Right hindlimb (tissue), 1 donor: ENCODE results near the gene BOLA1.

Experiments
- DNase-seq: peaks from one replicate; pipeline ENCODE4 v3.0.0-alpha.2; 2018

BOLA1 gene

DNA sequence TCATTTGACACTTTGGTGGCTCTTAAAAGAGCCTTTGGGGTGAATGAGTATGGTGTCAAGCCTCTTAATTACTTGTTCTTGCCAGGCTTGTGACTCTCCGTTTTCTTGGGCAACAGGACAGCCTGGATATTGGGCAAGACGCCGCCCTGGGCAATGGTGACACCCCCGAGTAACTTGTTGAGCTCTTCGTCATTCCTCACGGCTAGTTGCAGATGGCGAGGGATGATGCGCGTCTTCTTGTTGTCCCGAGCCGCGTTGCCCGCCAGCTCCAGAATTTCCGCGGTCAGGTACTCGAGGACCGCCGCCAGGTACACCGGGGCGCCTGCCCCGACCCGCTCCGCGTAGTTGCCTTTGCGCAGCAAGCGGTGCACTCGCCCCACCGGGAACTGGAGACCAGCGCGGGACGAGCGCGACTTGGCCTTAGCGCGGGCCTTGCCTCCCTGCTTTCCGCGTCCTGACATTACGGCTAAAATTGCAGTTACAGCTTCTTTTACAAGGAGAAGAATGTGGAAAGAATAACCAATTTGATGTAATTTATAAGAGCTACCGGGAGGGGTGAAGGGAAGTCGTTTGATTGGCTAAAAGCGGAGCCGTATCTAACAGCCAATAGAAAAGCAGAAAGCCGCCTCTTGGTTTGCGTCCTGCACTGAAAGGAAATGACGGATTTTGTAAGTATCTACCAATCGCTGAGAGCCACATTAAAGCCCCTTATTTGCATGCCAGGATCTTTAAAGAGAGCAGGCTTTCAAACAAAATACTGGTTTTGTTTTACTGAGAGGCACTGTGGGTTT, 11.7 kb upstream of the BOLA1 start:
- peak; percentile 92 for DNase-seq

DNA sequence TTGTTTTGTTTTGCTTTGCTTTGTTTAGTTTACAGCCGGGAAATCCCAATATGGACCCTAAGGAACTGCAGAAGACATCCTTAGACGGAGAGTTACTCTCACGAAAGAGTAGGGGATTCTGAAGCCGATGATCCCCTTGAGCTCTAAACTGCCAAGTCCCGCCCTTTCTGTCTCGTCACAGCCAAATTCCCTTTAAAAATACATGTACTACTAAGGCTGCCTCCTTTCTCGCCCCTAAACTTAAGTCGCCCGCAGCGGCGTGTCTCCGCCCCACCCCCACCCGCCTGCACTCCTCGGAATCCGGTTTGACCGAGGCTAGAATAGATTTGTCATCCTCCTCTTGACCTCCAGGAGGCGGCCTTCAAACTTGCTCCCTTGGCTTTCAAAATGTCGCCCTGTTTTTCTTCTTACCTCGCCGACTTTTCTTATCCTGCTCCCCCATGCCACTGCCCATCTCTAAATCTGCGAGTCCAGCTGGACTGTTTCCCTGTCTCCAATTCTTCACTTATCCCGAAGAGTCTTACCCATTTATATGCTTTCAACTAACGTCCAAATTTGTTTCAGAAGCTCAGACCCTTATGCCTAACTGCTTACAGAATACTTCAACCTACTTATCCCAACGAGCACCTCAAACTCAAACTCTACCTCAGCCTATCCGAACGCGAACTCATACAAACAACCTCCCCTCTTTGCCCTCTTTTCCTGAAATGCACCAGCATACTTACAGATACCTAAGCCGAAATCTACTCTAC, 10.9 kb upstream of the BOLA1 start:
- peak; percentile 93 for DNase-seq

DNA sequence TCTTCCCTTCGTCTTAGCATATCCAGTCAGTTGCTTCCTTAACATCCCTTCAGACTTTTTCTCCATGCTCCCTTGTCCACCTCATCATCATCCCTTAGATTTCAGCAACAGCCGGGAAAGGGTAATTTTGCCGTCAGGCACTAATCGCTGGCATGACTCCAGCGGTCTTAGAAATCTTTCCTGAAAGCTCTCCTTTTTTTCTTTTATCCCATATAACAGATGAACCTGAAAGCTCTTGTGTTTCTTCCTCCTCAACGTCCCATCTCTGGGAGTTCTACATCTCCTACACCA, 10.4 kb upstream of the BOLA1 start:
- peak; percentile 56 for DNase-seq

DNA sequence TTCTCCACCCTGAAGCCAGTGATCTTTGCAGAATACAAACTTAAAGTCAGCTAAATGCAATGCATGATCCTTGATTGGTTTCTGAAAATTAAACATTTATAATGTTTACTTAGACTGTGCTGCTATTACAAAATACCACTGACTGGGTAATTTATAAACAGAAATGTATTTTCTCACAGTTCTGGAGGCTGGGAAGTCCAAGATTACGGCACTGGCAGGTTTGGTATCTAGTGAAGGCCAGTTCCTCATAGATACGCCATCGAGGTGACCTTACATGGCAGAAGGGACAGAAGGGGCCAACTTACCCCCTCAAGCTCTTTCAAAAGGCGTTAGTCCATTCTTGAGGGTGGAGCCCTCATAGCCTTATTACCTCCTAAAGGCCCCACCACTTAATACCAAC, 2.8 kb upstream of the BOLA1 start:
- no peak for DNase-seq

DNA sequence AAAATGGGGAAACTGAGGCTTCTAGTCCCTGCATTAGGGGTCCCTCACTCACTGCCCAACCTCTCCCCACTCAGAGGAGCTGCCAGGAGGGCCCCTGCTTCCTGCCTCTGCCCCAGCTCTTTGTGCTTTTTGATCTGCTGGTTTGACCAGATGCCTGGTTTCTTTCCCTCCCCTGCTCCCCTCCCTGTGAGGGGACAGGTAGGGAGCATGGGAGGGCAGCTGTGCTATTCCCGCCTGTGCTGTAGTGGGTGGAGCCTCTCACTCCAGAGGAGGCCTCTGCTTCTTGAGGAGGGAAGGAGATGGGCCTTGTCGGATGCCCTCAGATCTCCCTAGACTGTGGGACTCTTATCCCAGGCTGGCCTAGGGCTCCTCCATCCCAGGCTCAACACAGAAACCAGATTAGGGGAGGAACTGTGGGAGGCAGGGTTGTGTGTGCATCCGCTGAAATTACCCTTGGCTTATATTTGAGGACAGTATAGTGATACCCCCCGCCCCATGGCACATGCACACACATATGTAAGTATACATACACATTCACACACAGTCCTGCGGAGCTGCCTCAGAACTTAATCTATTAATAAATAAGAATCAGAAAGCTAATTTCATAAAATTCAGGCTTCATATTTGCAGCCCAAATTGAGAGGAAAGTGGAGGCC, 4.6 kb downstream of the BOLA1 start:
- no peak for DNase-seq

DNA sequence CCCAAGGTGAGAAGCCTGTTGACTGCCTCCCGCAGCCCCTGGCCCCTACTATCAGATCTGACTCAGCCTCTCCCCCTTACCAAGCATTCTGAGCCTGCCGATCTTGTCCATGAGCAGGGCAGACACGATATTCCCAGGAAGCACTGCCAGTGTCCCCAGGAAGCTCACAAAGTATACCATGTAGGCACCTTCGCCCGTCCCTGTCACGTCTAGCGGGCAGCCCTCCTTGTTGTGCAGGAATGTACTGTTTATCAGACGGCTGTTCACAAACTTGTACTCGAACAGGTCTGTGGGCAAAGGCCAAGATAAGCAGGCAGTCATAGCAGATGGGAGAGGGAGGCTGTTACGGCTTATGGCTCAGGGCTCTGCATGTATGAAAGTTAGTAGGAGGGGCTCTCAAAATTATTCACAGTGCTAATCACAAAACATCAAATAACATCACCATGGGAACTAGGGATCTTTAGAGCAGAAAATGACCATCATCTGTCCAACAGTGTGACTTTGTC, 7.3 kb downstream of the BOLA1 start:
- no peak for DNase-seq

DNA sequence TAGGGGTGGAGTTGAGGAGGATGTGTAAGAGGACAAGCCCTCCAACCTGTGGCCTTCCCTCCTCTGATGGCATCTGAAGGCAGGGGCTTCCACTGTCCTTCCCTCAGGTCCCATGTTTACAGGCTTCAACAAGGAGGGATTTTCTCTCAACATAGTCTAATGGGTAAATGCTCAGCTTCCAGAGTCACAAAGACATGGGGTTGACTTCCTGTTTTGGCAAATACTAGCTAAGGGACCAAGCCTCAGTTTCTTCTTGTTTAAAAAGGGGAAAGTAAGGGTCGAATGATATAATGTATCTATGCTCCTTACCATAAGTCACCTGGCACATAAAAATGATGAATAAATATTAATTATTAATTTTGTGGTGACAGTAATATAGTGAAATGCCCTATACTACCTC, 15.2 kb downstream of the BOLA1 start:
- no peak for DNase-seq

DNA sequence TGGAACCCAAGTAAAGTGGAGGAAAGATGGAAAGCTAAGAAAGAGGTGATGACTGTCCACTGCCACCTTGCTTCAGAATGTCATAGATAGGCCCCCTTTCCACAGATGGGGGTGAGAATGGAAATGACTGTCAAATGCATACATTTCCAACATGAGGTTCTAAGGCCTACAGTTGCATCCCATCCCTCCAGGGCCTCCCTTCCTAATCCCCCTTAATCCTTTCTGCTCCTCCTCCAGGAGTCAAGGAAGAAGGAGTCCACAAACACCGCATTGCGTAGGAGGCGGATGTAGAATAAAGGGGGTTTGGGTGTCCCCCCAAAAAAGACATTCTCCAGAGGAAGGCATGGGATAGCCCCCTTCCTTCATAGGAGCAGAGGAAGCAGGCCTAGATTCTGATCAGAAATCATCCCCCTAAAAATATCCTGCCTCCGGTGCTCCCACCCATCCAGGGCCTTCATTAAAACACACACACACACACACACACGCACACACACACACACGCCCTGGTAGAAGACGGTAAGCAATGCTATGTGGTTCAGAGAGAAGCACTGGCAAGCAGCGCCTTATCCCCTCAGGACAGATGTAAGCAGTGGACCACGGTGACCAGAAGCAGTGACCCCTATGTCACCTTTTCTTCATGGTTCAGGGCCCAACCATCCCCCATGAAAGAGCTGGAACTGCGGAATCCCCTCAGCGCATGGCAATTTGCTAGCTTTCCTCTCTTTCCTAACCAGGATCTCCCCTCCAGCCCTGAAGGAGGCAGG, 16.2 kb downstream of the BOLA1 start:
- DNase-seq: no peak

DNA sequence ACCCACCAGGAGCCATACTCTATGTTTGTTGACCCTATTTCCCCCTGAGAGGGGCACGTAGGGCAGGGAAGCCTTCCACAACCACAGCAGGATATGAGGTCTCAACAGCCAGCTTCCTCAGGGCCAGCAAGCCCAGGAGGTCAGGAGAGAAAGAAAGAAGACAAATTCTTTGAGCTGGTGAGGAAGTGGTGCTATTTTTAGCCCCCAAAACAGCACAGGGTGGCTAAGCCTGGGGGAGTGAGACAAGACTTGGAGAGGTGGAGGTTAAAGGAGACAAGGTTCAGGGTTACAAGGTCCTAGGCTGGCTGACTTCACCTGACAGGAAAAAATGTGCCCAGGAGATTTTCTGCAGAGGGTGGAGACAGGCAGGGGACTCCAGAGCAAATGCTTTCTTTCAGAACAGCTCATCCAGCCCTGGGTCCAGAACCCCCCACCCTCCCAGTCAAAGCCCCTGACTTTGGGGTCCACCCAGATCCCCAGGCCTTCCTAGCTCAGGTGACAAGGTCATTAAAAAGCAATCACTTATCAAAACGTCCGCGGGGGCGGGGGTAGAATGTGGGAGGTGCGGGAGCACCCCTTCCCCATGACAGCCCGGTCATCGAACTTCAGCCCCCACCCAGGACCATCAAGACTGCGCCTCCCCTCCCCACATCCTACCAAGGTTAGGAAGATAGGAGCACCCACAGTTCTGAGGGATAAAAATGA, 17.0 kb downstream of the BOLA1 start:
- DNase-seq: no peak

DNA sequence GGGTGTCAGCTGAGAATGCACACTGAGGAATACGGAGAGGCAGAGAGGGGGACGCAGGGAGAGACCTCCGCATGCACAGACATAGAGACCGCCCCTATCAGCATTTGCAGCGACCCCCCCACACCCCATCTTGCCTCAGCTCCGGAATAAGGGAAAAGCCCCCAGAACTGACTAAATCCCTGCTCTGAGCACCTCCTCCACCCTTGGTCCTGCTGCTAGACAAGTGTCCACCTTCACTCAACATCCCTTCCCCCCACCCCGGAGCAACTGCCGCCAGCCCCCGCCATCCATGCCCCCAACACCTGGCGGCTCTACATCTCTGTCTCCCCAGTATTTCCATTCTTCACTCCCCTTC, 17.5 kb downstream of the BOLA1 start:
- DNase-seq: no peak

DNA sequence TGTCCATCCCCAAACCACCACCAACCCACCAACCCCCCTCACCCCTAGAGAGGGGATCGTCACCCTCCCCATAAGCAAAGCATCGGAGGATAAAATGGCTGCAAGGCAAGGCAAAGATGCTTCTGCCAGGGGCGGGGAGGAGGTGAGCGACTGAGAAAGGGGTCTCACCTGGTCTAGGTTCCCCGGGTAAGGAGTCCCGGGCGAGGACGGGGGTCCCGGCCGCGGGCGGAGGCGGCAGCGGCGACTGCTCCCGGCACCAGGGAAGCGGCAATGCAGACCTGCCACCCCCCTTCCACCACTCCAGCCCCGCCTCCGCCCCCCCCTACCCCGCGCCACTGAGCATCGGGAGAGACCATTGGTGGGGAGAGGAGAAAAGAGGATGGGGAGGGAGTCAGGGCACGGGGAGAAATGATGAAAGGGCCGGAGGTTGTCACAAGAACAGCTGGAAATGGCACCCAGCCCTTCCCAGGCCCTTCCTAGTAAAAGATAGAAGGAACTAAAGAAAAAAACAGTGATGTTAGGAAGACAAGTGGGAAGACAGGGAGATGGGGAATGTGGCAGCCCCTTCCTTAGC, 18.3 kb downstream of the BOLA1 start, which contains the start of gene SV2A:
TSS of gene SV2A (minus strand) at position 274 of the 574 bp plus-strand sequence. CDS start 4,004 bp downstream, outside the sequence.
- DNase-seq: peak; percentile 80

DNA sequence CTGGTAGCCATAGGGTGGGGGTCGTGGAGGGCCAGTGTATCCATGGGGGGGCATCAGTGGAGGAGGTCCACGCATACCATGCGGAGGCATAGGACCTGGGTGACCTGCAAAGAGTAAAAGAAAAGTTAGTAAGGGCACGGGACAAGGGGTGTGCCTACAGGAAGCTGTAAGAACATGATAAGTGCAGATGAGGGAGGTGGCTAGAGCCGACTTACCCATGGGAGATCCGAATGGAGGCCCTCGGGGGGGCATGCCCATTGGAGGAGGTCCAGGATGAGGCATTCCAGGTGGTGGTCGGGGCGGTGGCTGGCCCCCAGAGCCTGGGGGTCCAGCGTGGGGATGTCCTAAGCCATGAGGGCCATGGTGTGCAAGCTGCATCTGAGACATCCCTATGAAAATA, 24.3 kb downstream of the BOLA1 start:
- no peak for DNase-seq

DNA sequence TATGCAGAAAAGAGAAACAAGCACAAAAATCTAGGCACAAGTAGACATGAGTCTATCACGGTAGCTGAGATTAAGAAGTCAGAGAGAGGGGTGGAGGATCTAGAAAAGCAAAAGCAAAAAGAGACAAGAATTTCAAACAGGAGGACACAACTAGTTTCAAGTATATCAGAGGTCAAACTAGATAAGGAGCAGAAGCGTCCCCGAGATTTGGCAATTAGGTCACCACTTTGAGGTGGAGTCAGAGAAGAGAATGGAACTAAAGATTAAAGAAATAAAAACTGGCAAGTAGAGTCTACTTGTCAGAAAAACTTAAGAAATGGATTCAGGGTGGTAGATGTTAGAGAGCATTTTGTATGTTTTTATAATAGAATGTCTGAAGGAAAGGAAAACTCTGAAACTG, 26.0 kb downstream of the BOLA1 start:
- no peak for DNase-seq

DNA sequence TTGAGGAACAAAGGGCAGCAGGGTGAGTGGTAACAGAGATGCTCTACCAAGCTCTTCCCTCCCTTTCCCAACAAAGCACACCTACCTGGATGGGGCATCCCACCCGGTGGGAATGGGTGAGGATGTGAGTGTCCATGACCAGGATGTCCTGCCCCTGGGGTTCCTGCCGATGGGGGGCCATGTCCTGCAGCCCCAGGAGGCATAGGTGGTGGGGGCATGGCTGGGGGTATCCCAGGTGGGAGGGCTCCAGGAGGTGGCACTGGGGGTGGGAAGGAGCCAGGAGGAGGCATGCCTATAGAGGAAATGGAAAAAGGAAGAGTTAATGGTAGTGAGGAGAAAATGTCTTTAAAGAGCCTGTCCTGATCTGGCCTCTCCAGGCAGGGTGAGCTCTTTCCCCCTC, 26.4 kb downstream of the BOLA1 start:
- DNase-seq: no peak

DNA sequence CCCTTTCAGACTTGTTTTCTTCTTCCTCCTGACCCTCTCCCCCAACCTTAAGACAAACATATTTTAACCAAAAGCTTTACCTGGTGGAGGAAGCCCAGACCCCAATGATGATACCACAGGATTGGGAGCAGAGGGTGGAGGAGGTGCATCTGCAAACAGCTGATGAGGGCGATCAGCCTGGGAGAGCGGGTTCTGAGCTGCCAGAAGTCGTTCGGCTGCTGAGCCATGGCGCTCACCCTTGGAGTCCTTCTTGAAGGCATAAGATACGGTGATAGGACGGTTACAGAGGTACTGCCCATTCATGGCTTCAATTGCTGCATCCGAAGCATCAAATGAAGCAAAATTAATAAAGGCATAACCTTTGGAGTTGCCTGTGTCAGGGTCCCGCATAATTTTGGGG, 26.9 kb downstream of the BOLA1 start:
- DNase-seq: no peak

DNA sequence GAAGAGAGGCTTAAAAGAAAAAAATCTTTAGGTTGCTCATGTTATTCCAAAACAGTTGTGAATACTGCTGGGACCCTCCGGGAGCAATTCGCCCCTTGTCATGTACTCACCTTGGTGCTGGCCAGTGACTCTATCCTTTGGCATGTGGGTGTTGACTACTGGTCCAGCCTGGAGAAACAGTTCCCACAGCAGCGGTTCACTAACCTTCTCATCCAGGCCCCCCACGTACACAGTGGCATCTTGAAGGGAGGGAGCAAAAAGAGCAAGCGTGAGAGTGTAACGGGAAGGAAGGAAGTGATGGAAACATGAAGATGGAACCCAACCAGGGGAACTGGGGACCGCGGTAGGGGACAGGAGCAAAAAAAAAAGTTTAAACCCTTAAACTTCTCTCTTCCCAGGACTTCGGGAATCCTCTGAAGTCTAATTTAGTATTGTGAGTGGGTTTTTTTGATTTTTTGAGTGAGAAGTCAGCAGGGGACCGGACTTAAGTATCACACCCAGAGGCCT, 27.7 kb downstream of the BOLA1 start:
- DNase-seq: no peak

DNA sequence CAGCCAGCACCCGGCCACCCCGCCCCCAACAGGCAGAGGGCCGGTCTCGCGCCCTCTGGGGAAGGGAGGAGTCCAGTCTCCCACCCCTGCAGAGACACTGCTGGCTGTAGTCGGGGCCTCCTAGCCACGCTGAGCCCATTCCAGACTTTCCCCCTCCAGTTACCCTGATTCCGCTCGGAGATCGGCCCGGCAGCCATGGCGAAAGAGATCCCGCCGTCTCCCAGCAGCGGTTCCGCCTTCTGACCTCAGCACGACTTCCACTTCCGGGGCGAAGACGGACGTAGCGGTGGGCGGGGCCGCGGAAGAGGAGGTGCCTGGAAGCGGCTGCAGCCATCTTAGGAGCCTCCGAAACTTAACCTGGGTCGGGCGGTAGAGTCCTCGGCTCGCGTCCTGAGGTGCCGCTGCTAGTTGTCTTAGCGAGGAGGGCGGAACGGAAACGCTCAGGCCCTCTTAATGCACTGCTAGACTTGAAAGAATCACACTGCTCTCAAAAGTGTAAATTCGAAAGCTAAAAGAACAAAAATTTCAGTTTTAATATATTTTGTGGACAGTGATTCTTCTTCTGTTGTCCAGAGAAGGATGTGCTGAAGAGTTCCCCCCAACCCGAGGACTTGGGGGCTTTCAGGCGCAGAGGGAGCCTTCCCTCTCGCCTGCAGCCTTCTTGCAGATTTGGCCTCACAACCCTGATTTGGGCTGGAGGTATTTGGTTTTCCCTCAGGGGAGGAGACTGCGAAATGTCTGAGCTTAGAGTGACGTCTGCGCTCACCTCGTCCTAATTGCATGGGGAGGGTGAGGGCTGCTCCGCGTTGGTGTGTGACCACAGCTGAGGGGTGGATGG, 28.4 kb downstream of the BOLA1 start, which contains the start of gene SF3B4:
TSS of gene SF3B4 (minus strand) at position 241 of the 838 bp plus-strand sequence. CDS start at position 197, 44 bp downstream.
- peak; percentile 98 for DNase-seq

DNA sequence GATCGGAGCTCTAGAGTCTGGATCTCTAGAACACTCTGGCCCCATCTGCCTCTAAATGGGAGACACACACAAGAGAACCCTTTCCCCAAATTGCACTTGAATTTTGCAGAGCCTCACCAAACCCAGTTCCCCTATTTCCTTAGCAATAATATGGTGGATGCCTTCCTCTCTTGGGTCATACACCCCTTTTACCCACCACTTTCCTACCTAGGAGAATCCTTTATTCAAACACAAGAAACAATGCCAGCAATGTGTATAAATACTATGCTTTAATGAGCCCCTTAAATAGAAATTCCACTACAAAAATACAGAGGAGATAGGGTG, 29.0 kb downstream of the BOLA1 start:
- DNase-seq: no peak

DNA sequence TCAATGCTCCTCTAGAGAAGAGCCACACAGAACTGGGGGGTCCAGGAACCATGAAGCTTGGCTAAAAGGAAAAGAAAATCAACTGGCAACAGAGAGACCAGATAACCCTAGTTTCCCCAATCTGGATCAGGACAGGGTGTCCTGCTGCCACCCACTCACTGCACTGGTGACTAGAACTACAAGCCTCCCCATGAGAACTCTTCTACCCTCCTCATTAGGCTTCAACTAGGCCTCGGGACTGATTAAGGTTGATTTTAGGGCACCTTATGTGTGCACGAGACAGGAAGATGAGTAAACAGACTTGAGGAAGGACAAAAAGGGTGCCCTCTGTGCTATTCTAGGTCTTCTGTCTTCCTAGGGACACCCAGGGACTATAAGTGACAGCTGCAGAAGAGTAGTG, 30.5 kb downstream of the BOLA1 start:
- DNase-seq: no peak

DNA sequence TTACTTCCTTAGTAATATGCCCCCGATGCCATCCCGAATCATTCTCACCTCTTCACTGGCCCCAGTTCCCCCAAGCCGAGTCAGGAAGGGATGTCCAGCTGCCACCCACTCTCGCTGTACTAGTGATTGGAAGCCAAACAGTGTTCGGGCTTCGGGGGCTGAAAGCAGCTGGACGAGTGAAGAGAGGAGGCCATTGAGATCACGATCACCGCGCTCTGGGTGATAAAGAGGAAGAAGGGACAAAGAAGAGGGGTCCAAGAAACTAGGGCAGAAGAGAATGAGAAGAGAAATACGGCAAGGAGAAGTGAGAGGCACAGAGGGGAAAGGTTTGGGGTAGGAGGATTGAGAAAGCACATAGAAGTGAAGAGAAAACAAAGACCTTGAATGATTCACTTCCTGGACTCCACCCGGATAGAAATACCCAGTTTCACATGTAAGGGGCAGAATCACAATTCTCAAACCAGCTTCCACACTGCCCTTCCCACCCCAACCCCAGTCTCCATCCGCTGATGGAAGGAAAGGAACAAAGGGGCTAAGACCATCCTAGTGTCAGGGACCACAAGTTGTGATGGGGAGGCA, 31.9 kb downstream of the BOLA1 start:
- DNase-seq: no peak

DNA sequence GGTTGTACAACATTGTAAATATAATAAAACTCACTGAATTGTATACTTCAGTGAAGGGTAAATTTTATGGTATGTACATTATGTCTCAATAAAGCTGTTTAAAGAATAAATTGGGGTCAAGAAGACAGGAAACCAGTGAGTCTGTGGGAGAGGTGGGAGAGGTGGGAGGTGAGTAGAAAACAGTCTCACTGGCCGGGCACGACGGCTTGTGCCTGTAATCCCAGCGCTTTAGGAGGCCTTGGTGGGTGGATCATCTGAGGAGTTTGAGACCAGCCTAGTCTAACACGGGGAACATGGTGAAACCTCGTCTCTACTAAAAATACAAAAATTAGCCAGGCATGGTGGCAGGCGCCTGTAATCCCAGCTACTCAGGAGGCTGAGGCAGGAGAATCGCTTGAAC, 33.1 kb downstream of the BOLA1 start:
- DNase-seq: no peak
